ENCODE results near the gene YWHAQ.

The YWHAQ gene

GRCh38 chr2:9573840-9574239, 57.0 kb downstream of the YWHAQ start:
- ChIA-PET CTCF (interaction anchor here (1.4 to 2.9 kb wide), 2 partner anchors 18 to 197 kb away, joined by 4 to 8 read pairs; partner anchors contain the start of gene ADAM17), POLR2A (no interaction called here)
- TF ChIP-seq, protein P1, sequence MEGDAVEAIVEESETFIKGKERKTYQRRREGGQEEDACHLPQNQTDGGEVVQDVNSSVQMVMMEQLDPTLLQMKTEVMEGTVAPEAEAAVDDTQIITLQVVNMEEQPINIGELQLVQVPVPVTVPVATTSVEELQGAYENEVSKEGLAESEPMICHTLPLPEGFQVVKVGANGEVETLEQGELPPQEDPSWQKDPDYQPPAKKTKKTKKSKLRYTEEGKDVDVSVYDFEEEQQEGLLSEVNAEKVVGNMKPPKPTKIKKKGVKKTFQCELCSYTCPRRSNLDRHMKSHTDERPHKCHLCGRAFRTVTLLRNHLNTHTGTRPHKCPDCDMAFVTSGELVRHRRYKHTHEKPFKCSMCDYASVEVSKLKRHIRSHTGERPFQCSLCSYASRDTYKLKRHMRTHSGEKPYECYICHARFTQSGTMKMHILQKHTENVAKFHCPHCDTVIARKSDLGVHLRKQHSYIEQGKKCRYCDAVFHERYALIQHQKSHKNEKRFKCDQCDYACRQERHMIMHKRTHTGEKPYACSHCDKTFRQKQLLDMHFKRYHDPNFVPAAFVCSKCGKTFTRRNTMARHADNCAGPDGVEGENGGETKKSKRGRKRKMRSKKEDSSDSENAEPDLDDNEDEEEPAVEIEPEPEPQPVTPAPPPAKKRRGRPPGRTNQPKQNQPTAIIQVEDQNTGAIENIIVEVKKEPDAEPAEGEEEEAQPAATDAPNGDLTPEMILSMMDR (IDR thresholded peaks at IDR 0.05; ENCODE audit: insufficient read depth, low read length, missing control alignments) = peak; percentile 6
- no peak for DNase-seq (ENCODE audit: low read depth, low spot score)
- H3K4me3 ChIP-seq (ENCODE audit: low read depth, low read length) = no peak overlapping the region

DNA sequence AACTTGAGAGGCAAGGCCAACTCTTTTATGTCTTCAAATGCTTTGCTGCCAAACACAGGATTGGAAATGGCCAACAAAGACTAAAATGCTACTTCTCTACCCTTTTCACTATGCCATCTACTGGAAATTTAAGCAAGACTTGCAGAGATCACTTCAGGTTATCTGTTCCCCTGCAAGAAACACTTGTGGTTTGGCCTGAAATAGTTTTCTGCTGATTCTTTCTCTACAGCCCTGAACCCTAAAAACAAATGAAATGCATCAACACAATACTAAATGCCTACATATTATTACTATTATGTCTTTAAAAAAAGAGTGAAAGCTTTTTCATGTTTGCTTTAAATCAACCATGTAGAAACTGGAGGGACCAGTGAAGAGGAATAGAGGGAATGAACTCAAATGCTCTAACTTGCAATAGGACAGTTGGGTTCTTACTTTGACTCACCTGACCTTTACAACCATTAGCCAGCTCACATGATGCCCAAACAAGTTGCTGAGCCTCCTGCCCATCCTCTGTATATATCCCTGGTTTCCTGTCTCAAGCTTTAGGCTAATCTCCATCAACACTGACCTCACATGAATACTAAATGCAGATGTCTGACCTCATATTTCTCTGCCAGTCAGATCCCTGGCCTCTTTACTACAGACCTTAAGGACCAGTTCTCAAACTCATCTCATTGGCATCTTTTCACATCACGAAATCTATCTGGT, 57.6 kb downstream of the YWHAQ start:
- TF ChIP-seq, protein P1 (IDR thresholded peaks at IDR 0.05; ENCODE audit: insufficient read depth, low read length, missing control alignments) = no peak
- no peak overlapping the region for H3K4me3 ChIP-seq (ENCODE audit: low read depth, low read length)
- no peak for DNase-seq (ENCODE audit: low read depth, low spot score)
- ChIA-PET POLR2A (no interaction called here), CTCF (interaction anchor here (1.0 to 1.4 kb wide), 2 partner anchors 17 to 197 kb away, joined by 4 read pairs; partner anchors contain the start of gene ADAM17)

- TF ChIP-seq, protein P1 (IDR thresholded peaks at IDR 0.05; ENCODE audit: insufficient read depth, low read length, missing control alignments) = no peak
- no peak for DNase-seq (ENCODE audit: low read depth, low spot score)
- no peak overlapping the region for H3K4me3 ChIP-seq (ENCODE audit: low read depth, low read length)
- CTCF ChIA-PET = interaction anchor here (1.0 to 3.7 kb wide), 3 partner anchors 11 to 200 kb away, joined by 3 to 17 read pairs (median 8); no protein-coding TSS in a partner anchor
- POLR2A ChIA-PET = no interaction called here
These were observed 60.4 kb downstream of the YWHAQ start for GRCh38 chr2:9570182-9571060.

- no peak overlapping the region; the same call in 1 of the 2 replicates for H3K4me3 ChIP-seq (ENCODE audit: low read depth, low read length)
- ChIA-PET POLR2A (interaction anchor here (2.1 kb wide), 1 partner anchor 10 kb away, joined by 15 read pairs; the partner anchor contains the start of gene ADAM17), CTCF (interaction anchor here (1.0 to 1.2 kb wide), 2 partner anchors 10 to 52 kb away, joined by 3 to 4 read pairs; no protein-coding TSS in a partner anchor)
- peak; percentile 84 for DNase-seq (ENCODE audit: low read depth, low spot score)
- TF ChIP-seq, protein P1 (IDR thresholded peaks at IDR 0.05; ENCODE audit: insufficient read depth, low read length, missing control alignments) = no peak
These were observed 65.2 kb downstream of the YWHAQ start for GRCh38 chr2:9565436-9566153.

DNA sequence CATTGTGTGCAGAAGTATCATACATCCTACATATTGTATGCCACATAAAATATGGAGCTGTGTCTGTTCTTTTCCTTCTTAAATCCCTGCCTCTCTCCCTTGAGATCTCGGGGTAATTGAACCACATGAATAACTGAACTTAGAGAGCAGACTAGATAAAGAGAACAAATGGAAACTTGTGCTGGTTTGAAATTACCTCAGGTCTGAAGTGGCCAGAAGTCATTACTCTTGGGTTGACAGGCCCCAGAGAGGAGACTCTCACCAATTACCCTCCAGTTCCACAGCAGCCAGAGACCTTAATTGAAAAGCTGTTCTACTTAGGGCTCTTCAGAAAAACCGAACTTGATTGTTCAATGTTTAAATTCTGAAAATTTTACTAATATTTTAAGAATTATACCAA, 70.2 kb downstream of the YWHAQ start:
- no peak overlapping the region for H3K4me3 ChIP-seq (ENCODE audit: low read depth, low read length)
- no peak for DNase-seq (ENCODE audit: low read depth, low spot score)
- CTCF ChIA-PET = no interaction called here
- POLR2A ChIA-PET = no interaction called here
- TF ChIP-seq, protein P1 (IDR thresholded peaks at IDR 0.05; ENCODE audit: insufficient read depth, low read length, missing control alignments) = no peak
